ENCODE results near the gene TMTC1.
A peak's percentile ranks its signal among the peaks of the same experiment; 100 is the strongest.

The TMTC1 gene

DNA sequence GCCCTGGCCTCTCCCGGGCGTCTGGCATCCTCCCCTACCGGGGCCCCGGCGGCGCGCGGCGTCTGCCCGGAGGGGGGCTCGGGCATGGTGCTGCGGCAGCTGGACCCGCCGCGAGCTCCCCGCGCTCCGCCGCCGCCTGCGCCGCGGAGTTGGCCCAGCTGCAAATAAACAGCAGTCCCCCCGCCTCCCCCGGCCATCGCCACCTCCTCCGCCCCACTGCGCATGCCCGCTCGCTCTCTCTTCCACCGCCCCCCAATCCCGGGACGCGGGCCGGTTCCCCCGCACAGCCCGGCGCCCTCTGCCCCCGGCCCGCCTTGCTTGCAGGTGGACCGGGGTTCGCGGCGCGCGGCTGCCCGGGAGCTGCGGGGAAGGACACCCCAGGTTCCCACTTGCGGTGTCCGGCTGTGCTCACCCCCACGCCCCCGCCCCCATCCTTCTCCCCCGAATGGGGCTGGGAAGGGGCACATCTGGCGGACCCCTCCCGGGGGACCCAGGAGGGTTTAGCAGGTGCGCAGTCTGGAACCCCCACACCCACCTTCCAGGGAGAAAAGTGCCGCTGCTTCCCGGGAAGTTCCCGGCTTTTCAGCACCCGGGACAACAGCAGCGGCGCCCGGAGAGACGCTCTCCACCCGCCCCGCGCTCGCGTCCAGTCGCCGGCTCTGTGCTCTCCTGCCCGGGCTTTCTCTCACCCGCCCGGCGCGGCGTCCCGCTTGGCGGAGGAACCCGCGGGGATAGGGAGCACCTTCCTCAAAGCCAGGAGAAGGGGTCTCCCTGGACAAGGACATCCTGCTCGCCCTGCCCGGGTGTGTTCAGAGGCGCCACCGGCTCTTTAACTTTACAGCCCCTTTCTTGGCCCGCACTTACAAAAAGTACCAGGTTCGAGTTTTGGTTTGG is at the start of gene TMTC1:
Gene TMTC1 (minus strand): TSS at position 170 of the 894 bp plus-strand sequence. CDS start 191 bp downstream, outside the sequence.
- Histone ChIP-seq H3K27me3 (ENCODE audit: low read depth, low read length) (no peaks in the 10 kb centered on the region), H3K4me2 (ENCODE audit: low read length) (peak within 1 kb of the TSS; percentile 86), H3K9ac (ENCODE audit: low read length) (peak within 1 kb of the TSS; percentile 59), H3K4me1 (ENCODE audit: low read length) (peaks cover 44% of the 10 kb centered on the region), H2AFZ (ENCODE audit: low read depth, low read length) (peak within 1 kb of the TSS; percentile 79), H3K4me3 (ENCODE audit: low read length) (peak within 1 kb of the TSS; percentile 73), H3K79me2 (ENCODE audit: low read length) (no peaks in the 10 kb centered on the region), H3K9me3 (ENCODE audit: insufficient read depth, low read length) (peaks cover 6% of the 10 kb centered on the region), H4K20me1 (ENCODE audit: insufficient read depth, low read length) (no peaks in the 10 kb centered on the region), H3K36me3 (replicated peaks; ENCODE audit: low read depth, low read length) (peaks cover 6% of the 10 kb centered on the region), H3K27ac (ENCODE audit: low read length) (peak within 1 kb of the TSS; percentile 91)
- no peak for TF ChIP-seq CTCF (IDR thresholded peaks at IDR 0.05; ENCODE audit: low read depth, low read length)
- no peak for TF ChIP-seq EZH2phosphoT487 (IDR thresholded peaks at IDR 0.05; ENCODE audit: low read depth)

DNA sequence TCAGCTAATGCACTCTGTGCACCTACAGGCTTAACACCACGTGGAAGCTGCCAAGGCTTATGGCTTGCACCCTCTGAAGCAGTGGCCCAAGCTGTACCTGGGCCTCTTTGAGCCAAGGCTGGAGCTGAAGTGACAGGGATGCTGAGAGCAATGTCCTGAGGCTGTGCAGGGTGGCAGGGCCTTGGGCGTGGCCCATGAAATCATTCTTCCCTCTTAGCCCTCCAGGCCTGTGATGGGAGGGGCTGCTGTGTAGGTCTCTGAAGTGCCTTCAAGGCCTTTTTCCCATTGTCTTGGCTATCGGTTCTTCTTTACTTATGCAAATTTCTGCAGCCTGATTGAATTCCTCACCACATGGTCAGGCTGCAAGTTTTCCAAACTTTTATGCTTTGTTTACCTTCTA is 47.4 kb upstream of the TMTC1 start:
- TF ChIP-seq EZH2phosphoT487 (IDR thresholded peaks at IDR 0.05; ENCODE audit: low read depth) (no peak), CTCF (IDR thresholded peaks at IDR 0.05; ENCODE audit: low read depth, low read length) (no peak)

DNA sequence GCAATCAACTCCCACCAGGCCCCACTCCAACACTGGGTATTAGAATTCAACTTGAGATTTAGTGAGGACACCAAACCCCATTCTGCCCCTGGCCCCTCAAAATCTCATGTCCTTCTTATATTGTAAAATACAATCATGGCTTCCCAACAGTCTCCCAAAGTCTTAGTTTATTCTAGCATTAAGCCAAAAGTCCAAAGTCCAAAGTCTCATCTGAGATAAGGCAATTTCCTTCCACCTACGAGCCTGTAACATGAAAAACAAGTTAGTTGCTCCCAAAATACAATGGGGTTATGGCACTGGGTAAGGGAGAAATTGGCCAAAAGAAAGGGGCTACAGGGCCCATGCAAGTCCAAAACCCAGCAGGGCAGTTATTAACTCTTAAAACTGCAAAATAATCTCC is 46.6 kb upstream of the TMTC1 start:
- Histone ChIP-seq H3K36me3 (replicated peaks; ENCODE audit: low read depth, low read length) (no peaks in the 10 kb centered on the region), H3K27ac (ENCODE audit: low read length) (no peak overlapping the region), H2AFZ (ENCODE audit: low read depth, low read length) (no peak overlapping the region), H4K20me1 (ENCODE audit: insufficient read depth, low read length) (no peaks in the 10 kb centered on the region), H3K9me3 (ENCODE audit: insufficient read depth, low read length) (no peaks in the 10 kb centered on the region), H3K4me3 (ENCODE audit: low read length) (no peak overlapping the region), H3K4me1 (ENCODE audit: low read length) (peaks cover 7% of the 10 kb centered on the region), H3K4me2 (ENCODE audit: low read length) (no peak overlapping the region), H3K79me2 (ENCODE audit: low read length) (no peaks in the 10 kb centered on the region), H3K27me3 (ENCODE audit: low read depth, low read length) (no peaks in the 10 kb centered on the region), H3K9ac (ENCODE audit: low read length) (no peak overlapping the region)
- TF ChIP-seq EZH2phosphoT487 (IDR thresholded peaks at IDR 0.05; ENCODE audit: low read depth) (no peak), CTCF (IDR thresholded peaks at IDR 0.05; ENCODE audit: low read depth, low read length) (no peak)

More for the DNA sequence above, 47.4 kb upstream of the TMTC1 start:
- Histone ChIP-seq H3K27me3 (ENCODE audit: low read depth, low read length) (no peaks in the 10 kb centered on the region), H3K79me2 (ENCODE audit: low read length) (no peaks in the 10 kb centered on the region), H3K4me3 (ENCODE audit: low read length) (no peak overlapping the region), H3K27ac (ENCODE audit: low read length) (no peak overlapping the region), H3K4me2 (ENCODE audit: low read length) (no peak overlapping the region), H3K9me3 (ENCODE audit: insufficient read depth, low read length) (no peaks in the 10 kb centered on the region), H3K36me3 (replicated peaks; ENCODE audit: low read depth, low read length) (no peaks in the 10 kb centered on the region), H4K20me1 (ENCODE audit: insufficient read depth, low read length) (no peaks in the 10 kb centered on the region), H3K9ac (ENCODE audit: low read length) (no peak overlapping the region), H3K4me1 (ENCODE audit: low read length) (peaks cover 3% of the 10 kb centered on the region), H2AFZ (ENCODE audit: low read depth, low read length) (no peak overlapping the region)

DNA sequence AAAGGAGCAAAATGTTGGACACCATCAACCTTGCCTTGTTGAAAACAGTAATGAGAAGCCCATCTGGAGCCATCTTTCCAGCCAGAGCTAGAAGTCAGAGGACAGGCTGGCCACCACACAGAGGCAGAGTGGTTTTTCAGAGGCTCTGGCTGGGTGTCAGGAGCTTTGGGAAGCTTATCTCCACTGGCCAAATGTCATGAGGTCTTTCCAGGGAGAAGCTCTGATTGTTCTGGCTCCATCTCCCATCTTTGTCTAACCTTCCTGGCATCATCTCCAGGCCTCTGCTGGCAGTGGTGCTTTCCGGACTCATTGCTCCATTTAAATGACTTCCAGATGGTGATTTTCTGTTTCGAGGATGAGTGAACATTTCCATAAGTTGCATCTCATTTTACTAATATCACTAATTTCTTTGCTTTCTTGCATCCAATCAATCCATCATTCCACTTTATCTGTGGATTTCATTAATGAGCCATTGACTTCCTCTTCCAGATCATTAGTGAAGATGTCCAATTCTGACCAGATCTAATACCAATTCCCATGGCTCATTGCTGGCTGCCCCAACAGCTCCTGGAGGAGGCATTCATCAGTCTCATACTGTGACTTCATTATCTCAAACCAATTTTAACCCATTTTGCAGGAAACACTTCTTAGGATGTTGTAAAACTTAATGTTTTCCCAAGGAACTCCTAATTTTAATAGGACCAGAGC is 35.3 kb upstream of the TMTC1 start:
- Histone ChIP-seq H3K4me2 (ENCODE audit: low read length) (no peak overlapping the region), H3K4me1 (ENCODE audit: low read length) (no peaks in the 10 kb centered on the region), H3K36me3 (replicated peaks; ENCODE audit: low read depth, low read length) (no peaks in the 10 kb centered on the region), H3K27ac (ENCODE audit: low read length) (no peak overlapping the region), H3K9ac (ENCODE audit: low read length) (no peak overlapping the region), H3K9me3 (ENCODE audit: insufficient read depth, low read length) (no peaks in the 10 kb centered on the region), H3K27me3 (ENCODE audit: low read depth, low read length) (no peaks in the 10 kb centered on the region), H2AFZ (ENCODE audit: low read depth, low read length) (no peak overlapping the region), H3K79me2 (ENCODE audit: low read length) (no peaks in the 10 kb centered on the region), H4K20me1 (ENCODE audit: insufficient read depth, low read length) (no peaks in the 10 kb centered on the region), H3K4me3 (ENCODE audit: low read length) (no peak overlapping the region)
- TF ChIP-seq CTCF (IDR thresholded peaks at IDR 0.05; ENCODE audit: low read depth, low read length) = no peak
- no peak for TF ChIP-seq EZH2phosphoT487 (IDR thresholded peaks at IDR 0.05; ENCODE audit: low read depth)

Data from OCI-LY3 (cell line).